KMS-11 (cell line): ENCODE data around the gene MTCH1.
A peak's percentile ranks its signal among the peaks of the same experiment; 100 is the strongest.
"Not testable (repeated sequence)": the region's sequence is repeated elsewhere in the genome, so short reads cannot be mapped to it uniquely, and the experiment has no call there.

Experiments used
- H2AFZ ChIP-seq: fragments of 200-600 bp; sonication (generic); 2 replicates; pipeline ENCODE4 v1.6.1; 2016; ENCODE audit warnings: antibody characterized with exemption, mixed run types, low read depth
- H3K27ac ChIP-seq: fragments of 200-600 bp; sonication (generic); 2 replicates; pipeline ENCODE4 v1.6.1; 2016; ENCODE audit warnings: mild to moderate bottlenecking, mixed run types
- H3K27me3 ChIP-seq: fragments of 200-600 bp; sonication (generic); 2 replicates; pipeline ENCODE4 v1.6.1; 2017; ENCODE audit warnings: mild to moderate bottlenecking, low read depth, mixed run types, moderate library complexity; ENCODE audit not compliant: insufficient read depth
- H3K36me3 ChIP-seq: fragments of 200-600 bp; sonication (generic); 2 replicates; pipeline ENCODE4 v1.6.1; 2017; ENCODE audit warnings: mild to moderate bottlenecking, mixed run types; ENCODE audit not compliant: insufficient read depth
- H3K4me1 ChIP-seq: fragments of 200-600 bp; sonication (generic); 2 replicates; pipeline ENCODE4 v1.6.1; 2016; ENCODE audit warnings: mild to moderate bottlenecking, low read depth, mixed run types; ENCODE audit not compliant: poor library complexity, severe bottlenecking
- H3K4me2 ChIP-seq: fragments of 200-600 bp; sonication (generic); 2 replicates; pipeline ENCODE4 v1.7.0; 2016; ENCODE audit warnings: mild to moderate bottlenecking, mixed run types
- H3K4me3 ChIP-seq: fragments of 200-600 bp; sonication (generic); IDR thresholded peaks from 2 replicates; pipeline ENCODE4 v1.6.1; 2017; ENCODE audit warnings: low read depth, low read length, mixed read lengths; ENCODE audit not compliant: insufficient read depth
- H3K79me2 ChIP-seq: fragments of 200-600 bp; sonication (generic); 2 replicates; pipeline ENCODE4 v1.6.1; 2016; ENCODE audit warnings: low read depth, mixed run types; ENCODE audit not compliant: insufficient read depth
- H3K9ac ChIP-seq: fragments of 200-600 bp; sonication (generic); 2 replicates; pipeline ENCODE4 v1.6.1; 2016; ENCODE audit warnings: mild to moderate bottlenecking, mixed run types
- H4K20me1 ChIP-seq: fragments of 200-600 bp; sonication (generic); 2 replicates; pipeline ENCODE4 v1.6.1; 2016; ENCODE audit warnings: mild to moderate bottlenecking, mixed run types; ENCODE audit not compliant: insufficient read depth
- CTCF ChIP-seq: fragments of 200-600 bp; sonication (generic); conservative IDR thresholded peaks from 2 replicates; pipeline ENCODE4 v1.6.1; 2017; ENCODE audit warnings: low read depth, mild to moderate bottlenecking, antibody characterized with exemption, low read length, moderate library complexity, mixed read lengths

Gene MTCH1

GRCh38 chr6:36998723-36999038 is 12.7 kb upstream of the MTCH1 start:
- Histone ChIP-seq H2AFZ (no peak overlapping the region), H3K27ac (no peak overlapping the region), H3K36me3 (no peaks in the 10 kb centered on the region), H3K4me2 (no peak overlapping the region), H3K4me1 (no peaks in the 10 kb centered on the region), H3K9ac (no peak overlapping the region), H3K4me3 (no peak overlapping the region), H3K79me2 (no peaks in the 10 kb centered on the region), H4K20me1 (no peaks in the 10 kb centered on the region), H3K27me3 (peaks cover 7% of the 10 kb centered on the region; the same call in 1 of the 2 replicates)
- TF ChIP-seq CTCF = no peak

- Histone ChIP-seq H2AFZ (no peak overlapping the region), H3K4me3 (no peak overlapping the region), H4K20me1 (no peaks in the 10 kb centered on the region), H3K36me3 (no peaks in the 10 kb centered on the region), H3K4me1 (no peaks in the 10 kb centered on the region), H3K9ac (no peak overlapping the region), H3K27me3 (peaks cover 7% of the 10 kb centered on the region; the same call in 1 of the 2 replicates), H3K79me2 (no peaks in the 10 kb centered on the region), H3K27ac (no peak overlapping the region), H3K4me2 (no peak overlapping the region)
- no peak for TF ChIP-seq CTCF
Observed at GRCh38 chr6:36997811-36998722, 12.1 kb upstream of the MTCH1 start.

GRCh38 chr6:36990401-36990800 is 4.4 kb upstream of the MTCH1 start:
- not testable (repeated sequence) for H3K27me3 ChIP-seq, H3K9ac ChIP-seq, H3K4me3 ChIP-seq, H3K4me1 ChIP-seq, H3K79me2 ChIP-seq, H4K20me1 ChIP-seq, H3K36me3 ChIP-seq, H3K27ac ChIP-seq, H3K4me2 ChIP-seq, H2AFZ ChIP-seq

GRCh38 chr6:36989264-36989663 is 3.3 kb upstream of the MTCH1 start:
- TF ChIP-seq CTCF = no peak
- no peak overlapping the region for H2AFZ ChIP-seq

GRCh38 chr6:36986704-36987047 is 680 bp upstream of the MTCH1 start:
- Histone ChIP-seq H3K27ac (peak overlapping the region; percentile 45), H3K27me3 (no peaks in the 10 kb centered on the region), H3K4me2 (peak overlapping the region; percentile 81), H3K9ac (peak overlapping the region; percentile 93), H3K79me2 (peaks cover 39% of the 10 kb centered on the region), H4K20me1 (0 out of 2 replicates have a peak, but pooled peaks cover 6% of the 10 kb centered on the region), H3K36me3 (no peaks in the 10 kb centered on the region), H2AFZ (peak overlapping the region; percentile 94), H3K4me3 (no peak overlapping the region), H3K4me1 (peaks cover 24% of the 10 kb centered on the region)
- no peak for TF ChIP-seq CTCF

More at GRCh38 chr6:36989264-36989663, 3.3 kb upstream of the MTCH1 start:
- no peaks in the 10 kb centered on the region for H3K36me3 ChIP-seq
- H3K4me1 ChIP-seq = peaks cover 19% of the 10 kb centered on the region
- H3K27me3 ChIP-seq = no peaks in the 10 kb centered on the region
- no peak overlapping the region for H3K4me3 ChIP-seq
- no peaks in the 10 kb centered on the region for H4K20me1 ChIP-seq
- no peak overlapping the region for H3K27ac ChIP-seq
- H3K9ac ChIP-seq = no peak overlapping the region
- H3K79me2 ChIP-seq = peaks cover 16% of the 10 kb centered on the region
- no peak overlapping the region for H3K4me2 ChIP-seq
